GM21390 (cell line): Measurements from ENCODE around the gene GMPR.

Experiments
- ATAC-seq: cut with Tn5 transposase; IDR thresholded peaks from one replicate; pipeline ENCODE4 v1.9.1; 2021; ENCODE audit not compliant: unreplicated experiment

The GMPR gene

DNA sequence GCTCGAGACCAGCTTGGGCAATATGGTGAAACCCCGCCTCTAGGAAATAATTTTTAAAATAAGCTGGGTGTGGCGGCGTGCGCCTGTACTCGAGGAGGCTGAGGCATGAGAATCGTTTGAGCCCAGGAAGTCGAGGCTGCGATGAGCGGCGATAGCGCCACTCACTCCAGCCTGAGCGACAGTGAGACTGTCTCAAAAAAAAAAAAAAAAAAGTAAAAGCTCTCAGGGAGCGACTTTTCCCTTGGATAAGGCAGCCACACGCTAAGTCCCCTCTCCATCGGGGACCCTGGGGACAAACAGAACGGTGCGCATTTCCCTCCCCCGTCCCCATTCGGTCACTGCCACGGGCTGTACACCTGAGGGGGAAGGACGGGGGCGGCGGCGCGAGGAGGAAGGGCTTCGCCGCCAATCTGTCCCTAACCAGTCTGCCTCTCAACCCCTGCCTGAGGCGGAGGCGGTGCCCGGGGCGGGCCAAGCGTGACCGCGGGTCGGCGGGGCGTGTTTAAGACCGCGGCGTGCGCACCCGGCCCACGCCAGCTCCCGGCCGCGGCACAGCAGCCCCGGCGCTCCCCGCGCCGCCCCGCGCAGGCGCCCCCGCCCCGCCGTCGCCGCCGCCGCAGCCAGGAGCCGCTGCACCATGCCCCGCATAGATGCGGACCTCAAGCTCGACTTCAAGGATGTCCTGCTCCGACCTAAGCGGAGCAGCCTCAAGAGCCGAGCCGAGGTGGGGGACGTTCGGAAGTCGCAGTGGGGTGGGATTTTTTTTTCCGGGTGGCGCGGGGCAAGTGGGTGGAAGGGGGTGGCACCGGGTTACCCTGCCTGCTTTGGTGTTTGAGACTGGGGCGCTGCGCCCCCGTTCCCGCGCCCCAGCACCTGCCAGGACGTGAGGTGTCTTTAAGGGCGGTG is at the start of gene GMPR:
Gene GMPR, plus strand, starts transcription at position 531 of the 906 bp plus-strand sequence. Its CDS starts 107 bp downstream, at position 638.
- ATAC-seq, result peak; percentile 57

DNA sequence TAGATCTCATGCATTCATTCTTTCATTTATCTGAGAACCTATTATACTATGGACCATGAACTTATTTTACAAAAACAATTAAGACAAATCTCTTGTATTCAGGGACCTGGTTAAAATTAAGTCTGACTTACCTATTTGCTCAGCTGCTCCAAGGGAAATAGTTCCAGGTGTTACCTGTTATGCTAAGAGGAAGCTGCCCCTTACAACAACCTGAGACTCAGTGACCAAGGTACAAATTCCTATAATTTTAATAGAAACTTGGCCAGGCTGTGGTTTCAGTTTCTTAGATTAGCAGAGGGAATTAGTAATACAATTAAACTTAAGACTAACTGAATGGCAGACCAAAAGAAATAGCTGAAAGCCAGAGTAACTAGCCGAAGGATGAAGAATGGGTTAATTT is 48.2 kb upstream of the GMPR start:
- no peak for ATAC-seq

DNA sequence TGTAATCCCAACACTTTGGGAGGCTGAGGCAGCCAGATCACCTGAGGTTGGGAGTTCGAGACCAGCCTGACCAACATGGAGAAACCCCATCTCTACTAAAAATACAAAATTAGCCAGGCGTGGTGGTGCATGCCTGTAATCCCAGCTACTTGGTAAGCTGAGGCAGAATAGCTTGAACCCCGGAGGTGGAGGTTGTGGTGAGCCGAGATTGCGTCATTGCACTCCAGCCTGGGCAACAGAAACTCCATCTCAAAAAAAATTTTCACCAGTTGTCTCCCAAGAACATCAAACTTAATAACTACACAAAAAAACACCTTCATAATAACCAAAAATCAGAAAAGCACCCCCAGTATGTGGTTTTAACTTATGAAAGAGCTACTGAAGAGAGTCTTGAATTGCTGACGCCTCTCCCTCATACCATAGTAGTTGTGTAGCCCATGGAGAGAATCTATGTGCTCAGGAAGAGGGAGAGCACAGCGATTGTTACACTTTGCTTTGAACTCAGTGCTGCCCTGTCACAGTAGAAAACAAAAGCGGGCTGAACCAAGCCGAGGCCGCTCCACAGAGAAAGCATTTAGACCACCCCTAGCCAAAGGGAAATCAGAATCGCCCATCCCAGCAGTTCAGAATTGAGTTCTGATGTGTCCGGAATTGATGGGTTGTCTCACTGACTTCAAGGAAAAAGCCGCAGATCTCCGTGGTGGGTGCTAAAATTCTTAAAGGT is 42.0 kb upstream of the GMPR start:
- ATAC-seq, result no peak

DNA sequence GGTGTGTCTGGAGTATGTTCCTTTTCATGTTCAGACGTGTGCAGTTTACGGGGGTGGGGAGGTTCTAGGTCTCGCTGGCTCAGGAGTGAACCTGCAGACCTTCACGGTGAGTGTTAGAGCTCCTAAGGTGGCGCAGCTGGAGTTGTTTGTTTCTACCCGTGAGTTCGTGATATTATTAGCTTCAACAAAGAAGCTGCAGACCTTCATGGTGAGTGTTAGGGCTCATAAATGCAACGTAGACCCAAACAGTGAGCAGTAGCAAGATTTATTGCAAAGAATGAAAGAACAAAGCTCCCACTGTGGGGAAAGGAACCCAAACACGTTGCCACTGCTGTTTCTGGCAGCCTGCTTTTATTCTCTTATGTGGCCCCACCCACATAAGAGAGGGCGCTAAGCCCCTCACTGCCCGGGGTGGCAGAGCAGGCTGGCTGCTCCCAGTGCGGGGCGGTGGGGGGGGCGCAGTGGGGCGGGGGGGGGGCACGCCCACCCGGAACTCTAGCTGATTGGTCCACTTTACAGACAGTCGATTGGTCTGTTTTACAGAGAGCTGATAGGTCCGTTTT is 41.3 kb upstream of the GMPR start:
- ATAC-seq, result no peak

DNA sequence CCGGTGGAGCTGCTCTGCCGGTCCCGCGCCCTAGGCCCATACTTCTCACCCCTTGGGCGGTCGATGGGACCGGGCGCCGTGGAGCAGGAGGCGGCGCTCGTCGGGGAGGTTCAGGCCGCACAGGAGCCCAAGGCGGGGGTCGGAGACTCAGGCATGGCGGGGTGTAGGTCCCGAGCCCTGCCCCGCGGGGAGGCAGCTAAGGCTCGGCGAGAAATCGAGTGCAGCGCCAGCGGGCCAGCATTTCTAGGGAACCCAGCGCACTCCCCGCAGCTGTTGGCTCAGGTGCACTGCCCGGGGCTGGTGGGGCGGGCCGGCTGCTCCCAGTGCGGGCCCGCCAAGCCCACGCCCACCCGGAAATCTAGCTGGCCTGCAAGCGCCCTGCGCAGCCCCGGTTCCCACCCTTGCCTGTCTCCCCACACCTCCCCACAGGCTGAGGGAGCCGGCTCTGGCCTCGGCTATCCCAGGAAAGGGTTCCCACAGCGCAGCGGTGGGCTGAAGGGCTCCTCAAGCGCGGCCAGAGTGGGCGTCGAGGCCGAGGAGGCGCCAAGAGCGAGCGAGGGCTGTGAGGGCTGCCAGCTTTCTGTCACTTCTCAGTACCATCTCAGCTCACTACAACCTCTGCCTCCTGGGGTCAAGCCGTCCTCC is 40.2 kb upstream of the GMPR start:
- no peak for ATAC-seq

DNA sequence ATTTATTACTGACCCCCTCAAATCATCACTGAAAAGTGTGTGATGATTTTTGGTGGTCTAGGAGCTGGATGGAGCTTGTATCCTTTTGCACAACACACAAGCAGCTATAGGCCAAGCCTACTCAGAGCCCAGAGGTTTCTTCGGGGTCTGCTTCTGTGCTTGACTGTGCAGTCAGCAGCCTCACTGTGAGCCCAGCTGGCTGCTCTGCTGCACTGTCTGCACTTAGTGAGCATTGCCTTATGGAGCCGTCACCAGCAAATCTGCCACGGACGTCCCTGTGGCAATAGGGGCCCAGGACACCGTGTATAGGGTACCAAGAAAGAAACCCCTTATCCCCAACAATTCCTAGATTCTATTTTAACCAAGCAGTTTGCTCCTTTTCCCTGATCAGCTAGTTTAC is 38.6 kb upstream of the GMPR start:
- no peak for ATAC-seq

DNA sequence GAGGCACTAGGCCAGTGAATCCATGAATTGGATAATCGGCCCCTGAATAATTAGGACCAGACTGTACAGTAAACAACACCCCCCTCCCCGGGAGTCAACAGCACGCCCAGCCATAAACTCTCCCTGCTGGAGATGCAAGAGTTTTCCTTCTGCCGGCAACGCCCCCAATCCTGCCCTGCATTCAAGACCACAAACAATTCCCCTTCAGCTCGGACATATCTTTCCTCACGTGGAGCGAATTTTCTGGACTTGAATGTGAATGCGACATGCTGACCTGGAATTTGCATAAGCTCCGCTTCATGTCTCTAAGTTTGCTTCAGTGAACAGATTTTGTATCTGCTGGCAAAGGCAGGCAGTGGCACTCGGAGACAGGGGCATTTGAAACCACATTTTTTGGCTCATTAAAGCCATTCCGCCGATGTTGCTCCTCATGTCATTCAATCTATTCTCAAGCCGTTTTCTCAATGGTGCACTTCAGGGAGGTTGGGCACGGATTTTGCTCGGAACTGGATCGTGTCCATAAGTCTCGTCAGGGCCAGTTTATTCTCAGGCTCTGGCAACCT is 38.0 kb upstream of the GMPR start:
- ATAC-seq, result no peak

DNA sequence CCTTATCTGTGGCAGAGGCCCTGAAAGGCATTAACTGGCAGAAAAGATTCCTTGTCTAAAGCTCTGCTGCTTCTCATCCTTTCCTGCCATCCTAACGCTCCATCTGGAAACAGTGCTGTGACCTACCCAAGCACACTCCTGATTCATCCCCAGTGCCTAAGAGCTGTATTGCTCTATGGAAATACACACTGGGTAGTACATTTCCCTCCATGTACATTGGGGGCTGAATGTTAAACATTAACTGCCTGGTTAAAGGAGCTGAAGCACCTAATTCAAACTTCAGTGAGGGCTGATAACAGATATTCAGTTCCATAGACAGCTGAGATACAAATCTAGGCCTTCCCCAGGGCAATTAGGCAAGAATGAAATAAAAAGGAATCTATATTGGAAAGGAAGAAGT is 36.7 kb upstream of the GMPR start:
- no peak for ATAC-seq

DNA sequence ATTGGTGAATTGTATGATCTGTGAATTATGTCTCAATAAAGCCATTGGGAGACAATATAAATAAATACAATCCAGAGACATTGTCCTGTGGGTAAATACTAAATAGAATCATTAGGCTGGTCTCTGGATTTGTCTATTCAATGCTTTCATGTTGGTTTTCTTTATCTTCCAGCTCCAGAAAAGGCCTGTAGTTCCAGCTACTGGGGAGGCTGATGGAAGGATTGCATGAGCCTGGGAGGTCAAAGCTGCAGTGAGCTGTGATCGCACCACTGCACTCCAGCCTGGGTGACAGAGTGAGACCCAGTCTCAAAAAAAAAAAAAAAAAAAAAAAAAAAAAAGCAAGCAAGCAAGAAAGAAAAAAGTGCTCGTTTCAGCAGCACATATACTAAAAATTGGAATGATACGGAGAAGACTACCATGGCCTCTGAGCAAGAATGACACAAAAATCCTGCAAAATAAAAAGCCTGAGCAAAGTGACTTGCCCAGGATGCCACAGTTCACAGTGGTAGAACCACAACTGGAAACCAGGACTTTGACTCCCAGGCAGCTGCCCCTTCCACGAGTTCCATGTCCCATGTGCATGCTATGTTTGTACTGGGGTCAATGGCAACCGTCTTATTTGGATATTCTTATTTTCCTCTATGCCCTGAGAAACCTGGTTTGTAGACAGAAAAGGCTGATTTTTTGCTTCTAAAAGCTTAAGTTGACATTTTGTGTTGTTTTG is 33.6 kb upstream of the GMPR start:
- ATAC-seq, result no peak

DNA sequence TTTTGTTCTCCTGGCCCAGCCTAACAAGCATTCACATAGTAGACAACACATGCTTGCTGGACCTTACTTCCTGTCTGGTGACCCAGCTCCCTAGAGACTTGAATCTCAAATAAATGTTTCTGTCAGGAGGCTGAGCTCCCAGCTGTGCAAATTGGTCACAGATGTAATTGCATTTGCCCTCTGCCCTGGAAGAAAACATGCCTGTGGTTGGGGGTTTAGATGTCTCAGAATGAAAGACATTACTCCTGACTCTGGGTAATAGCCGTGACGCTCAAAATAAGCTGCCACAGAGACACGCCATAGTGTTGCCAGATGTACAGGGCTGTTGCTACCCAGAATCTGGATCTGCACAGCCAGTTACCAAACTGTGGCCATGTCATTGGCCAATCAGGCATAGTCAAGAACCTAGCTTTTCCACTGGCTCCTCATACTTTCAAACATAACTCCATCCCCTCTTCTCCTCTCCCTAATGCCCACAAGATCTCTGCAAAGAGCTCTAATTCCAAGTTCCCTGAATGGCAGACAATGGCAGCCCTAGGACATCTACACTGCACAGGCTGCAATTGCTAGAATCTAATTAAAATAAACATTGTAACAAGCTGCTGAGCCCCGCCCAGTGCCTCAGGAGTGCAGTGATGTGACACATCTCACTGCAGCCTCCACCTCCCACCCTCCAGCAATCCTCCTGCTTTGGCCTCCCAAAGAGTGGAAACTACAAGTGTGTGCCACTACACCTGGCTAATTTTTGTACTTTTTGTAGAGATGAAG is 32.8 kb upstream of the GMPR start:
- peak; percentile 93 for ATAC-seq

DNA sequence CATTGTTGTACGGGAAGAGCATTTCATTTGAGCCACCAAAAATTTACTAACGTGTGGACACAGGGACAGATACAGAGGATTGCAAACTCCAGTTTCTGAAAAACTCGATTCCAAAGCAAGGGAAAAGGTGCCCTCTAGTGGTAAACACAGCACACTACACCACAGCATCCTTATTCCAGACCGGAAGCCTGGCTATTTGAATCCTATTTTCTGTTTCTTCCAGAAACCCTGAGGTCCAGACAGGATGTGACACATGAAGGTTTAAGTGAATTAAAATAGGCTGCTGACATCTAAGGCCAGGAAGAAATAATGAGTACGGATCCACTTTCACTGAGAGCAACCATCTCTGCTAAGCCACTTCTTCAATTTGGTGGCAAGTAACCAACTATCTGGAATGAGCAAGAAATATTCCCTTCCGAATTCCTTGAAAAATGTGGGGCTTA is 31.8 kb upstream of the GMPR start:
- no peak for ATAC-seq

DNA sequence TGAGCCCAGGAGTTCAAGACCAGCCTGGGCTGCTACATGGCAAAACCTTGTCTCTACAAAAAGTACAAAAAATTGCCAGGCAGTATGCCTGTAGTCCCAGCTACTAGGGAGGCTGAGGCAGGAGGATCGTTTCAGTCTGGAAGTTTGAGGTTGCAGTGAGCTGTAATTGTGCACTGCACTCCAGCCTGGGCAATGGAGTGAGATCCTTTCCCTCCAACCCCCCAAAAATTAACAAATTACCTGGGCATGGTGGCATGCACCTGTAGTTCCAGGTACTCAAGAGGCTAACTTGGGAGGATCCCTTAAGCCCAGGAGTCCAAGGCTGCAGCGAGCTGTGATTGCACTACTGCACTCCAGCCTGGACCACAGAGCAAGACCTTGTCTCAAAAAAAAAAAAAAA is 29.4 kb upstream of the GMPR start:
- ATAC-seq, result no peak

DNA sequence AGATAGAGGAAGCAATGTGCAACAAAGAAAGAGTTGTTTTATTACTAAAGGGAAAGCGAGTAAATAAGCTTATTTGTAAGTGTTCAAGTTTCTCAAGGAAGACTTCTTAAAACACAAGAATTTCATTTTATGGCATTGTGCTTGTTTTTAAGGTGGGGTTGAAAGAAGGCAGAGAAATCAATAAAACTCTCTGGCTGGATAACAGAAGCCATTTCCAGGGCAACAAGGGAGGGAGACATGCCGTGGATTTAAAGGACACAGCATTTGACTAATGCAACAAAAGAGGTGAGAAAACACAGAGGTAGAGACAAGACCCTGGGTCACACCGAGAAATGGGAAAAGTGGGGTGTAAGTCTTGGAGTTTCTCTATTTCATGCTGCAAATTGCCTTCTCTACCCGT is 28.8 kb upstream of the GMPR start:
- no peak for ATAC-seq

DNA sequence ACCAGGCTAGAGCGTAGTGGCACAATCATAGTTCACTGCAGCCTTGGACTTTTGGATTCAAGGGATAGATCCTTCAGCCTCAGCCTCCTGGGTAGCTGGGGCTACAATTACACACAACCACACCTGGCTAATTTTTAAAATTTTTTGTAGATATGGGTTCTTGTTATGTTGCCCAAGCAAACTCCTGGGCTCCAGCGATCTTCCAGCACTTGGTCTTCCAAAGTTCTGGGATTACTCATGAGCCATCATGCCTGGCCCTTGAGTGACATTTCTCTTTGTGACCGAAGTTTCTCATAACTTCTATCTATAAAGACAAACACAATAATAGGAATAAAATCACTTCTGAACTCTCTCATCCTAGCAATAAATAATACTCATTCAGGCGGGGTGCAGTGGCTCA is 26.1 kb upstream of the GMPR start:
- no peak for ATAC-seq

DNA sequence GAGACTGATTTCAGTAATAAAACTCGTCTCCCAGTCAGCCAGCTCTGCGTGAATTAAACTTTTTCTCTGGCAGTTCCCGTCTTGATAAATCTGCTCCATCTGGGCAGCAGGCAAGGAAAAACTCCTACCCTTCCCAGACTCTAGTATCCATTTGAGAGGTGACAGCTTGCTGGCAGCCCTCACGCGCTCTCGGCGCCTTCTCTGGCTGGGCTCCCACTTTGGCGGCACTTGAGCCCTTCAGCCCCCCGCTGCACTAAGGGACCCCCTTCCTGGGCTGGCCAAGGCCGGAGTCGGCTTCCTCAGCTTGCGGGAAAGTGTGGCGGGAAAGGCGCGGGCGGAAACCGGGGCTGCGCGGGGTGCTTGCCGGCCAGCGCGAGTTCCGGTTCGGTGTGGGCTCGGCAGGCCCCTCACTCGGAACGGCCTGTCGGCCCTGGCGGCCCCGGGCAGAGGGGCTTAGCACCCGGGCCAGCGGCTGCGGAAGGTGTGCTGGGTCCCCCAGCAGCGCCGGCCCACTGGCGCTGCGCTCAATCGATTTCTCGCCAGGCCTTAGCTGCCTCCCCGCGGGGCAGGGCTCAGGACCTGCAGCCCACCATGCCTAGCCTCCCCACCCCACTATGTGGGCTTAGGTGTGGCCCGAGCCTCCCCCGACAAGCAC is 21.8 kb upstream of the GMPR start:
- no peak for ATAC-seq

DNA sequence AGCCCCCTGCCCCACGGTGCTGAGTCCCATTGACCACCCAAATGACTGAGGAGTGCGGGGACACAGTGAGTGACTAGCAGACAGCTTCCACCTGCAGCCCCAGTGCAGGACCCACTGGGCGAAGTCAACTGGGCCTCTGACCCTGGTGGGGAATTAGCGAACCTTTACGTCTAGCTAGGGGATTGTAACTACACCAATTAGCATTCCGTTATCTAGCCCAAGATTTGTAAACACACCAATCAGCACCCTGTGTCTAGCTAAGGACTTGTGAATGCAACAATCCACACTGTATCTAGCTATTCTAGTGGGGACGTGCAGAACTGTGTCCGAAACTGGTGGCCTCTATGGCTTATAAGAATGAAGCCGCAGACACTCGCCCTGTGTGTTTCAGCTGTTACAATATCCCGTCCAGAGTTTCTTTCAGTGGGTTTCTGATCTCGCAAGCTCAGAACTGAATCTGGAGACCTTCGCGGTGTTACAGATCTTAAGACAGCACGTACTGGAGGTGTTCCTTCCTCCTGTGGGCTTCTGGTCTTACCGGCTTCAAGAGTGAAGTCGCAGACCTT is 21.1 kb upstream of the GMPR start:
- no peak for ATAC-seq

DNA sequence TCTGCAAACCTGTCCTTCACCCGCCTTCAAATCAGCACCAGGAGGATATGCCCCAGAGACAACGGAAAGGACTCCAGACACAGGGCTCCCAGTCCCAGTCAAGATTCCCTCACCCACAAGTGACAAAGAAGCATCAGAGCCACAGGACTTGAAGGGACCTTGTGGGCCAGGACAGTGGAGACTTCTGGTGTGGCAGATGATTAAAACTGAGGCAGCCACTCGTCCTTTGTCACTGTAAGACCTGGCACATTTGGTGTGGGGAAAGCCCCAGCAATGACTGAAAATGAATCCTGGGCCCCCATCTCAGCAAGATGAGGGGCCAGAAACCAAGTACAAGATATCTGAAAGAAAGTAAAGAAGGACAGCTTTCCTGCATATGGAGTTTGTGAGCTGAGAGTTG is 15.6 kb upstream of the GMPR start:
- ATAC-seq, result no peak

DNA sequence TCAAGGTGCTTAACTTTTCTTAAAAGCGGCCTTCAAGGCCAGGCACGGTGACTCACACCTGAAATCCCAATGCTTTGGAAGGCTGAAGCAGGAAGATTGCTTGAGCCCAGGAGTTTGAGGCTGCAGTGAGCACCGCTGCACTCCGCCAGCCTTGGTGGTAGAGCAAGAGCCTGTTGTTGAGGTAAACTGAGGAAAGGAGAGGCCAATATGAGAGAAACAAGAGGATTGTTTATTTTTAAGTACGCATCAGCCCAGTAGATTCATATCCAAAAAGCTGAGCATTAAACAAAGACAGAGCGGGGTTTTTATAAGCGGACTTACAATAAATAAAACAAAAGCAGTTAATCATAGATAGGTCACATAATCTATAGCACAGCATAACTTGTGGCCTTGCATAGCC is 15.0 kb upstream of the GMPR start:
- no peak for ATAC-seq

DNA sequence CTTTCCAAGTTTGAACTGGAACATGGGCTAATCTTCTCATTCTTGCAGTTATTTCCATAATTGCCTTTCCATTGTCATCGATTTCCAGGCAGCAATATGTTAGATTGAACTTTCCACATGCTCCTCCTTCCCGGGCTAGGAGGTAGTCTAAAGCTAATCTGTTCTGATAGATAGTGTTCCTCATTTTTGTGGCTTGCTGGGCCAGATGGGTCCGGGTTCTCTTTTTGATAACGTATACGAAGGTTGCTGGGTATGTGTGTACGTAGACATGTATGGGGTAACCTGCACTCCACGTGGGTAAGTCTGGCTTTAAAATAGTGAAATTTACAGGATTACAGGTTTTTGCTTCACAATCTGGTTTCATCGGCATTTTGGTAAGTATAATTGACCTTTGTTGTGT is 14.0 kb upstream of the GMPR start:
- ATAC-seq, result no peak
